Gastrocnemius medialis (tissue), 4 donors: ENCODE measurements around the gene SOX1. TPM values are rescaled to one million over a fixed set of nuclear protein-coding genes. Genes with fewer than 3 reads are reported as not detected.

Source experiments
- ATAC-seq, 2 donors: fragments of 150-250 bp; one replicate each; pipeline ENCODE4 v1.9.1; 2016
- DNase-seq, 2 donors: peaks; one replicate each; pipeline ENCODE4 v3.0.0-alpha.2; 2019
- H3K27ac ChIP-seq, 4 donors: fragments of 200-600 bp; sonication (generic); 1 replicate in 1 of 4; 2 replicates in 3 of 4; pipeline ENCODE4 v1.5.1; 2016 to 2018; ENCODE audit warnings: mild to moderate bottlenecking in 2 of 4, moderate library complexity in 1 of 4
- H3K27me3 ChIP-seq, 3 donors: fragments of 200-600 bp; sonication (generic) in 2 of 3; 1 replicate in 1 of 3; 2 replicates in 2 of 3; pipeline versions ENCODE4 v1.5.1 to v1.6.0; 2016 to 2019; ENCODE audit warnings: mild to moderate bottlenecking in 1 of 3, moderate library complexity in 1 of 3
- H3K36me3 ChIP-seq, 2 donors: fragments of 200-600 bp; sonication (generic) in 1 of 2; one replicate each; pipeline ENCODE4 v1.5.1; 2017 to 2018
- H3K4me1 ChIP-seq, 2 donors: fragments of 200-600 bp; sonication (generic) in 1 of 2; one replicate each; pipeline ENCODE4 v1.5.1; 2016 to 2017; ENCODE audit warnings: mild to moderate bottlenecking in 2 of 2
- H3K4me3 ChIP-seq, 4 donors: fragments of 200-600 bp; sonication (generic) in 3 of 4; 1 replicate in 1 of 4; 2 replicates in 3 of 4; pipeline ENCODE4 v1.5.1; 2016 to 2019; ENCODE audit warnings: mild to moderate bottlenecking in 2 of 4
- H3K9me3 ChIP-seq, 3 donors: fragments of 200-600 bp; sonication (generic) in 2 of 3; 1 replicate in 1 of 3; 2 replicates in 2 of 3; pipeline ENCODE4 v1.5.1; 2016 to 2019
- POLR2A ChIP-seq, 2 donors: fragments of 450-650 bp; IDR thresholded peaks; one replicate each; pipeline ENCODE4 v1.6.1; 2017; ENCODE audit warnings: antibody characterized with exemption in 2 of 2, mild to moderate bottlenecking in 2 of 2, moderate library complexity in 2 of 2
- in situ Hi-C, 4 donors: fragments of 200-750 bp; cut with MboI; loops; one replicate each; pipeline versions ENCODE4 v1.15.0 to v1.8.0; 2017; ENCODE audit warnings: low sequenced_read_pairs in 4 of 4
- intact Hi-C: fragments of 100-400 bp; cut with DNase I; formaldehyde crosslinking; loops from one replicate; pipeline ENCODE4 v1.15.1; 2023; ENCODE audit warnings: low total_unique reads
- total RNA-seq, 4 donors: library from RNA; depleted of rRNA; stranded (reverse); fragments of >200 nt; gene quantifications; one replicate each; pipeline versions ENCODE4 v1.1.0 to v1.2.3, GENCODE V29; 2016
- TF ChIP-seq, protein P1 (sequence below), 5 experiments: fragments of 450-650 bp in 3 of 5; fragments of 200-600 bp in 2 of 5; sonication (generic) in 2 of 5; IDR thresholded peaks in 4 of 5; conservative IDR thresholded peaks in 1 of 5; 1 replicate in 4 of 5; 2 replicates in 1 of 5; pipeline ENCODE4 v1.5.1; 2016 to 2019; ENCODE audit warnings: antibody characterized with exemption in 5 of 5, mild to moderate bottlenecking in 3 of 5, moderate library complexity in 3 of 5

SOX1 gene
- total RNA-seq, 4 donors from 2014 or later, result not detected

DNA sequence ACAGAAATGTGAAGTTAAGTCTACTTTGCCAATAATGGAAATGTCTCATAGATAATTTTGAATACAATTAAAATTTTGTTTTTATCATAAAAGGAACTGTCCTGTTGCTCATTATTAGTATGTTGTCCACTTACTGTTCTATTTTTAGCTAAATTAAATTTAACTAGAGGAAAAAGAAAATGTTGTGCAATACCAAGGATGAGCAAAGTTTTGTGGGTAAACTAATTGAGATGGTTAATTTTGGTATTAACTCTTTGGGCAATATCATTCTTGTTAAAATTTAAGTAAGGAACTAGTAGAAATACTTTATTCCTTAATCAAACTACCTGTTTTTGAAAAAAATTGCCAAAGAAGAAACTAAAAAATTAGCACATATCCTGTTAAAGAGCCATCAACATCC, 43.5 kb downstream of the SOX1 start:
- no peaks in the 10 kb centered on the region for H3K9me3 ChIP-seq
- H3K27ac ChIP-seq, result no peak overlapping the region
- no peak overlapping the region for H3K4me3 ChIP-seq
- in situ Hi-C loops, result no loop called here
- peaks cover 24 to 32% (median 25%) of the 10 kb centered on the region in 3 donors for H3K27me3 ChIP-seq
- no peaks in the 10 kb centered on the region for H3K36me3 ChIP-seq
- H3K4me1 ChIP-seq, result no peaks in the 10 kb centered on the region
- TF ChIP-seq, protein P1, sequence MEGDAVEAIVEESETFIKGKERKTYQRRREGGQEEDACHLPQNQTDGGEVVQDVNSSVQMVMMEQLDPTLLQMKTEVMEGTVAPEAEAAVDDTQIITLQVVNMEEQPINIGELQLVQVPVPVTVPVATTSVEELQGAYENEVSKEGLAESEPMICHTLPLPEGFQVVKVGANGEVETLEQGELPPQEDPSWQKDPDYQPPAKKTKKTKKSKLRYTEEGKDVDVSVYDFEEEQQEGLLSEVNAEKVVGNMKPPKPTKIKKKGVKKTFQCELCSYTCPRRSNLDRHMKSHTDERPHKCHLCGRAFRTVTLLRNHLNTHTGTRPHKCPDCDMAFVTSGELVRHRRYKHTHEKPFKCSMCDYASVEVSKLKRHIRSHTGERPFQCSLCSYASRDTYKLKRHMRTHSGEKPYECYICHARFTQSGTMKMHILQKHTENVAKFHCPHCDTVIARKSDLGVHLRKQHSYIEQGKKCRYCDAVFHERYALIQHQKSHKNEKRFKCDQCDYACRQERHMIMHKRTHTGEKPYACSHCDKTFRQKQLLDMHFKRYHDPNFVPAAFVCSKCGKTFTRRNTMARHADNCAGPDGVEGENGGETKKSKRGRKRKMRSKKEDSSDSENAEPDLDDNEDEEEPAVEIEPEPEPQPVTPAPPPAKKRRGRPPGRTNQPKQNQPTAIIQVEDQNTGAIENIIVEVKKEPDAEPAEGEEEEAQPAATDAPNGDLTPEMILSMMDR (IDR thresholded peaks at IDR 0.05 in 4 of 5, conservative IDR thresholded peaks at IDR 0.05 in 1 of 5), result no peak
- TF ChIP-seq POLR2A (IDR thresholded peaks at IDR 0.05), result no peak
- DNase-seq (no peak), ATAC-seq (no peak)
- intact Hi-C loops, result no loop called here

DNA sequence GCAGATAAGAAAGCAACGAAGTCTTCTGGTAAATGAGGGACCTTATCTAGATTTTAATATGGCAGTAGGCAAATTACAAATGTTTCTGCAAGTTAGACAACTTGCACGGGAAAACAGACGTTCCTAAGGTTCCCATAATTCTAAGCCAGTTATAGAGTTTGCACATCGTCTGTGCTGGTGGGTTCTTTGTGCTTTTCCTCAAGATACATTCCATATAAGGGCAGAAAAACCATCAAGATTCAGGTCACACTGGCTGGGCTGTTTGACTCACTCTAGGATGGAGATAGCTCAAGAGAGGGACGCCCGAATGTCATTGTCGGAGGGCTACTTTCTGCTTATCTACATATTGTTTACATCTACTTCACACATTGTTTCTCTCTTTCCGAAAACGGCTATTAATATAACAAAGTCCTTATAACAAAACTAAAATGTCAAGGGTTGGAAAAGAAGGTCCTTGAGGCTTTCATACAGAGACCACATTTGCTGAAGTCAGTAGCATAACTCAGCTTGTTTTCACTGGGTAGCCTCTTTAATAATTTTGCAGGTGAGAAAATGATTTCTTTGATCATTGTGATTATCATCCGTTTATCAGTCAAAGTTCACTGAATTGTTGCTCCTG, 44.4 kb downstream of the SOX1 start:
- DNase-seq (no peak), ATAC-seq (no peak)
- no peaks in the 10 kb centered on the region for H3K4me1 ChIP-seq
- peaks cover 17 to 25% (median 23%) of the 10 kb centered on the region in 3 donors for H3K27me3 ChIP-seq
- no peak overlapping the region for H3K4me3 ChIP-seq
- no peaks in the 10 kb centered on the region for H3K9me3 ChIP-seq
- H3K36me3 ChIP-seq, result no peaks in the 10 kb centered on the region
- TF ChIP-seq, protein P1 (IDR thresholded peaks at IDR 0.05 in 4 of 5, conservative IDR thresholded peaks at IDR 0.05 in 1 of 5), result no peak
- no peak for TF ChIP-seq POLR2A (IDR thresholded peaks at IDR 0.05)
- intact Hi-C loops, result no loop called here
- no peak overlapping the region for H3K27ac ChIP-seq
- in situ Hi-C loops, result no loop called here

DNA sequence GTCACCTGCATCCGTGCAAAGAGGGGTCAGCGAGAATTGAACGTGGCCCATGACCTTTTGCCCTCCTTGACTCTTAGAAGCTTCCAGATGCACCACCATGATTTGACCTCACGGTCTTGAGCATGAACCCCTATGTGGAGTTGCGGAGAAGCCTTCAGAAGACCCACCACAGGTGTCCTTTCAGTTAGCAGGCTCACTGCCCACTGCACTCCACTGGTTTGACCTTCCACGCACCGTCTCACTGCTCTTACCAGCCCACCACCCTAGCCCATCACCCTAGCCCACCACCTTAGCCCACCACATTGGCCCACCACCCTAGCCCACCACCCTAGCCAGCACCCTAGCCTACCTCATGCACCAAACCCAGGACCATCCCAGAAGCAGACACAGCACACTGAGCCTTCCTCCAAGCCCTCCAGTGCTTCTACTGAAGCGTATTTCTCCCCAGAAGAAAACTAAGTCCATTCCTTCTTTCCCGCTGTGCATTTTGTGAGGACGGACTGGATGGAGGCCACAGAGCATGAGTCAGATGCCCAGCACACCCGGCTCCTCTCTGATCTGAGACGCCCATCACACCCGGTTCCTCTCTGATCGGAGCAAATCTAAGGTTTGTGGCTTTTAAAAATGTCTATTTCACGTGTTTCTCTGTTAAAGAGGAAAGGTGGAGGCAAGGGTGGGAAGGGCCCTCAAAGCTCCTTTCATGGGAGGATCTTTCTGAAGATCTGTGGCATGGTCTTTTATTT, 45.8 kb downstream of the SOX1 start:
- peaks cover 6 to 16% (median 12%) of the 10 kb centered on the region in 3 donors for H3K27me3 ChIP-seq
- no peak for TF ChIP-seq POLR2A (IDR thresholded peaks at IDR 0.05)
- TF ChIP-seq, protein P1 (IDR thresholded peaks at IDR 0.05 in 4 of 5, conservative IDR thresholded peaks at IDR 0.05 in 1 of 5), result no peak
- ATAC-seq, result no peak

DNA sequence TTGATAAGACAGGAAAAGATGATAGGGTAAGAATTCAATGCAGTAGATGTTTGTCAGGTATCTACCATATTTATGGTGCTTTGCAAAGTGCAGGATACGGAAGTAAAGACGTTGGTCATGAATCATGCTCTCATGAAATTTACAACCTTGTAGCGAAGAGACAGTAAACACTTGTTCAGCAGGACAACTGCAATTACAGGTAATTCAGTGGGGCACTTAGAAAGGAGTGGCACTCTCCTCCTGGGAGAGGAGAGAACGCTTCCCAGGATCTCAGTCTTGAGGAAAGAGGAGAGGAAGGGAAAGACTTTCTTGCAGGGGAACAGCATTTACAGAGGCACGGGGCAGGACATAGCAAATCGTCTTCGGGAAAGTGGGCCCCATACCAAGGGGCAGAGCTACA, 46.4 kb downstream of the SOX1 start:
- no peak for DNase-seq
- no peaks in the 10 kb centered on the region for H3K36me3 ChIP-seq
- H3K4me3 ChIP-seq, result no peak overlapping the region
- no peaks in the 10 kb centered on the region for H3K9me3 ChIP-seq
- intact Hi-C loops (no loop called here), in situ Hi-C loops (no loop called here)
- H3K27ac ChIP-seq, result no peak overlapping the region
- TF ChIP-seq, protein P1 (IDR thresholded peaks at IDR 0.05 in 4 of 5, conservative IDR thresholded peaks at IDR 0.05 in 1 of 5), result no peak
- no peak for TF ChIP-seq POLR2A (IDR thresholded peaks at IDR 0.05)
- no peak for ATAC-seq
- peaks cover 5 to 13% (median 6%) of the 10 kb centered on the region in 3 donors for H3K27me3 ChIP-seq
- H3K4me1 ChIP-seq, result no peaks in the 10 kb centered on the region

More for the DNA sequence above, 45.8 kb downstream of the SOX1 start:
- Histone ChIP-seq H3K9me3 (no peaks in the 10 kb centered on the region), H3K27ac (no peak overlapping the region), H3K4me1 (no peaks in the 10 kb centered on the region), H3K4me3 (no peak overlapping the region), H3K36me3 (no peaks in the 10 kb centered on the region)
- in situ Hi-C loops, result no loop called here
- intact Hi-C loops, result no loop called here
- DNase-seq, result no peak
